Activated naive CD4-positive, alpha-beta T cell treated with anti-CD3 and anti-CD28 coated beads, Interleukin-2, amount 10 ng/mL, durations not matched to agents 7 days and 5 days (primary cell): Measurements from ENCODE around the gene PPARG.
A peak's percentile ranks its signal among the peaks of the same experiment; 100 is the strongest.
"Not testable (repeated sequence)": the region's sequence is repeated elsewhere in the genome, so short reads cannot be mapped to it uniquely, and the experiment has no call there.

Source experiments
- CTCF ChIA-PET: fragments of 350-600 bp; sonication (Branson Sonifier 250); formaldehyde crosslinking; loops from one replicate; lab custom pipeline; 2021; ENCODE audit warnings: antibody characterized with exemption; lab: Charles Lee
- DNase-seq: peaks from one replicate; pipeline ENCODE4 v3.0.0-alpha.2; 2020
- H3K27ac Mint-ChIP-seq: one replicate; pipeline ENCODE4 v1.8.0; 2021; ENCODE audit warnings: mild to moderate bottlenecking, moderate library complexity, mixed read lengths
- H3K27me3 Mint-ChIP-seq: one replicate; pipeline ENCODE4 v1.8.0; 2021; ENCODE audit warnings: mild to moderate bottlenecking, mixed read lengths
- H3K36me3 Mint-ChIP-seq: one replicate; pipeline ENCODE4 v1.8.0; 2021; ENCODE audit warnings: mixed read lengths
- H3K4me1 Mint-ChIP-seq: one replicate; pipeline ENCODE4 v1.8.0; 2021; ENCODE audit warnings: mixed read lengths
- H3K4me3 Mint-ChIP-seq: one replicate; pipeline ENCODE4 v1.8.0; 2021; ENCODE audit warnings: mild to moderate bottlenecking, moderate library complexity, mixed read lengths
- H3K9me3 Mint-ChIP-seq: one replicate; pipeline ENCODE4 v1.8.0; 2021; ENCODE audit warnings: mixed read lengths

PPARG gene

GRCh38 chr3:12455740-12456139, 166.9 kb downstream of the PPARG start:
- DNase-seq, result no peak

GRCh38 chr3:12456441-12456840, 167.6 kb downstream of the PPARG start:
- Mint-ChIP-seq H3K27me3 (peaks cover 5% of the 10 kb centered on the region), H3K4me1 (no peaks in the 10 kb centered on the region), H3K4me3 (no peak overlapping the region), H3K9me3 (no peaks in the 10 kb centered on the region), H3K36me3 (no peaks in the 10 kb centered on the region), H3K27ac (no peak overlapping the region)
- CTCF ChIA-PET, result no interaction called here
- DNase-seq, result no peak

More at GRCh38 chr3:12455740-12456139, 166.9 kb downstream of the PPARG start:
- no peak overlapping the region for H3K4me3 Mint-ChIP-seq
- H3K27ac Mint-ChIP-seq, result no peak overlapping the region
- no peaks in the 10 kb centered on the region for H3K36me3 Mint-ChIP-seq
- CTCF ChIA-PET, result no interaction called here
- no peaks in the 10 kb centered on the region for H3K9me3 Mint-ChIP-seq
- H3K27me3 Mint-ChIP-seq, result peaks cover 5% of the 10 kb centered on the region
- no peaks in the 10 kb centered on the region for H3K4me1 Mint-ChIP-seq

- CTCF ChIA-PET, H3K36me3 Mint-ChIP-seq: not testable (repeated sequence)
Measured at GRCh38 chr3:12457380-12457779, 168.5 kb downstream of the PPARG start.

GRCh38 chr3:12458901-12459300, 170.0 kb downstream of the PPARG start:
- Mint-ChIP-seq H3K27ac (no peak overlapping the region), H3K4me1 (peaks cover 11% of the 10 kb centered on the region), H3K4me3 (no peak overlapping the region), H3K9me3 (no peaks in the 10 kb centered on the region), H3K36me3 (no peaks in the 10 kb centered on the region), H3K27me3 (peaks cover 5% of the 10 kb centered on the region)
- no peak for DNase-seq
- CTCF ChIA-PET, result no interaction called here

More at GRCh38 chr3:12457380-12457779, 168.5 kb downstream of the PPARG start:
- H3K4me3 Mint-ChIP-seq, H3K27me3 Mint-ChIP-seq, H3K4me1 Mint-ChIP-seq, H3K9me3 Mint-ChIP-seq, H3K27ac Mint-ChIP-seq, DNase-seq: not testable (repeated sequence)

GRCh38 chr3:12460127-12460526, 171.3 kb downstream of the PPARG start:
- CTCF ChIA-PET, result no interaction called here
- H3K27ac Mint-ChIP-seq, result no peak overlapping the region
- H3K9me3 Mint-ChIP-seq, result no peaks in the 10 kb centered on the region
- no peak for DNase-seq
- H3K4me3 Mint-ChIP-seq, result no peak overlapping the region
- no peaks in the 10 kb centered on the region for H3K36me3 Mint-ChIP-seq
- peaks cover 11% of the 10 kb centered on the region for H3K4me1 Mint-ChIP-seq
- H3K27me3 Mint-ChIP-seq, result peaks cover 5% of the 10 kb centered on the region

GRCh38 chr3:12461097-12461649, 172.3 kb downstream of the PPARG start:
- Mint-ChIP-seq H3K9me3 (no peaks in the 10 kb centered on the region), H3K4me1 (peaks cover 11% of the 10 kb centered on the region), H3K4me3 (no peak overlapping the region)

GRCh38 chr3:12462159-12462947, 173.5 kb downstream of the PPARG start:
- CTCF ChIA-PET, result interaction anchor here (1.4 kb wide), 1 partner anchor 17 kb away, joined by 7 read pairs; no protein-coding TSS in a partner anchor
- peaks cover 11% of the 10 kb centered on the region for H3K4me1 Mint-ChIP-seq
- H3K4me3 Mint-ChIP-seq, result no peak overlapping the region

More at GRCh38 chr3:12461097-12461649, 172.3 kb downstream of the PPARG start:
- H3K27ac Mint-ChIP-seq, result no peak overlapping the region
- CTCF ChIA-PET, result interaction anchor here (1.4 kb wide), 1 partner anchor 19 kb away, joined by 7 read pairs; no protein-coding TSS in a partner anchor
- DNase-seq, result no peak
- no peaks in the 10 kb centered on the region for H3K27me3 Mint-ChIP-seq
- H3K36me3 Mint-ChIP-seq, result no peaks in the 10 kb centered on the region

GRCh38 chr3:12463686-12464085, 174.8 kb downstream of the PPARG start:
- H3K27ac Mint-ChIP-seq, result no peak overlapping the region
- H3K9me3 Mint-ChIP-seq, result no peaks in the 10 kb centered on the region
- peaks cover 11% of the 10 kb centered on the region for H3K4me1 Mint-ChIP-seq
- no peaks in the 10 kb centered on the region for H3K27me3 Mint-ChIP-seq
- no peaks in the 10 kb centered on the region for H3K36me3 Mint-ChIP-seq
- no peak for DNase-seq
- H3K4me3 Mint-ChIP-seq, result no peak overlapping the region
- CTCF ChIA-PET, result interaction anchor here (1.2 kb wide), 1 partner anchor 16 kb away, joined by 3 read pairs; no protein-coding TSS in a partner anchor

More at GRCh38 chr3:12462159-12462947, 173.5 kb downstream of the PPARG start:
- Mint-ChIP-seq H3K36me3 (no peaks in the 10 kb centered on the region), H3K27ac (no peak overlapping the region), H3K9me3 (no peaks in the 10 kb centered on the region), H3K27me3 (no peaks in the 10 kb centered on the region)
- peak; percentile 33 for DNase-seq

- DNase-seq, result no peak
- CTCF ChIA-PET, result interaction anchor here (1.2 kb wide), 1 partner anchor 16 kb away, joined by 3 read pairs; no protein-coding TSS in a partner anchor
Measured at GRCh38 chr3:12464181-12464580, 175.3 kb downstream of the PPARG start.

GRCh38 chr3:12465151-12465835, 176.4 kb downstream of the PPARG start:
- H3K27ac Mint-ChIP-seq, result no peak overlapping the region
- H3K9me3 Mint-ChIP-seq, result no peaks in the 10 kb centered on the region
- H3K36me3 Mint-ChIP-seq, result no peaks in the 10 kb centered on the region
- H3K4me3 Mint-ChIP-seq, result no peak overlapping the region
- no peak for DNase-seq
- no peaks in the 10 kb centered on the region for H3K27me3 Mint-ChIP-seq
- peaks cover 11% of the 10 kb centered on the region for H3K4me1 Mint-ChIP-seq
- CTCF ChIA-PET, result no interaction called here

More at GRCh38 chr3:12464181-12464580, 175.3 kb downstream of the PPARG start:
- H3K27me3 Mint-ChIP-seq, result no peaks in the 10 kb centered on the region
- H3K36me3 Mint-ChIP-seq, result no peaks in the 10 kb centered on the region
- H3K4me1 Mint-ChIP-seq, result peaks cover 11% of the 10 kb centered on the region
- H3K27ac Mint-ChIP-seq, result no peak overlapping the region
- H3K9me3 Mint-ChIP-seq, result no peaks in the 10 kb centered on the region
- H3K4me3 Mint-ChIP-seq, result no peak overlapping the region

GRCh38 chr3:12465836-12466225, 177.0 kb downstream of the PPARG start:
- H3K27me3 Mint-ChIP-seq, result peaks cover under 1% of the 10 kb centered on the region
- H3K9me3 Mint-ChIP-seq, result no peaks in the 10 kb centered on the region
- H3K4me3 Mint-ChIP-seq, result no peak overlapping the region
- DNase-seq, result no peak
- H3K27ac Mint-ChIP-seq, result no peak overlapping the region
- CTCF ChIA-PET, result no interaction called here
- peaks cover 11% of the 10 kb centered on the region for H3K4me1 Mint-ChIP-seq
- H3K36me3 Mint-ChIP-seq, result no peaks in the 10 kb centered on the region

- Mint-ChIP-seq H3K27ac (no peak overlapping the region), H3K4me3 (no peak overlapping the region), H3K36me3 (no peaks in the 10 kb centered on the region), H3K9me3 (no peaks in the 10 kb centered on the region), H3K4me1 (peaks cover 13% of the 10 kb centered on the region), H3K27me3 (peaks cover 4% of the 10 kb centered on the region)
- no peak for DNase-seq
- CTCF ChIA-PET, result interaction anchor here (0.6 to 1.3 kb wide), 2 partner anchors 12 to 1105 kb away, joined by 4 to 5 read pairs; no protein-coding TSS in a partner anchor
Measured at GRCh38 chr3:12467746-12468145, 178.9 kb downstream of the PPARG start.

GRCh38 chr3:12468276-12468675, 179.4 kb downstream of the PPARG start:
- no peak overlapping the region for H3K4me3 Mint-ChIP-seq
- H3K4me1 Mint-ChIP-seq, result peaks cover 10% of the 10 kb centered on the region
- CTCF ChIA-PET, result interaction anchor here (1.3 kb wide), 1 partner anchor 12 kb away, joined by 4 read pairs; no protein-coding TSS in a partner anchor
- no peak for DNase-seq
- H3K36me3 Mint-ChIP-seq, result no peaks in the 10 kb centered on the region
- no peaks in the 10 kb centered on the region for H3K9me3 Mint-ChIP-seq
- H3K27ac Mint-ChIP-seq, result no peak overlapping the region
- peaks cover 4% of the 10 kb centered on the region for H3K27me3 Mint-ChIP-seq

GRCh38 chr3:12468757-12469156, 179.9 kb downstream of the PPARG start:
- H3K27ac Mint-ChIP-seq, result no peak overlapping the region

More at GRCh38 chr3:12468757-12469156, 179.9 kb downstream of the PPARG start:
- Mint-ChIP-seq H3K4me3 (no peak overlapping the region), H3K4me1 (peaks cover 8% of the 10 kb centered on the region), H3K36me3 (no peaks in the 10 kb centered on the region), H3K9me3 (no peaks in the 10 kb centered on the region), H3K27me3 (peaks cover 4% of the 10 kb centered on the region)
- CTCF ChIA-PET, result interaction anchor here (0.6 to 1.3 kb wide), 2 partner anchors 11 to 194 kb away, joined by 3 to 4 read pairs; no protein-coding TSS in a partner anchor
- no peak for DNase-seq
